A549 (cell line): ENCODE data around the gene TJP1. TPM values are rescaled to one million over a fixed set of nuclear protein-coding genes. Genes with fewer than 3 reads are reported as not detected.

Experiments
- ATAC-seq, 2 experiments: fragments of 200-7000 bp in 1 of 2; fragments of >200 bp in 1 of 2; cut with Nextera tagmentation in 1 of 2; cut with Tn5 transposase in 1 of 2; 3 replicates each; pipeline versions ENCODE4 v1.8.0 to v1.9.1; 2018 to 2020; ENCODE audit warnings: mild to moderate bottlenecking in 1 of 2, moderate library complexity in 1 of 2
- CTCF ChIA-PET: fragments of 300-600 bp; sonication (Branson Sonifier 250); formaldehyde crosslinking; extraction: SDS; loops from one replicate; lab custom pipeline; 2021; ENCODE audit warnings: antibody characterized with exemption, inconsistent platforms; lab: Yijun Ruan, JAX
- POLR2A ChIA-PET: fragments of 350-600 bp; formaldehyde crosslinking; extraction: SDS; loops from one replicate; lab custom pipeline; 2021; ENCODE audit warnings: antibody characterized with exemption, inconsistent platforms; lab: Yijun Ruan, JAX
- DNase-seq, 2 experiments: peaks; one replicate each; pipeline versions ENCODE4 v3.0.0 to v3.0.0-alpha.2; 2011 to 2016; ENCODE audit warnings: low read depth in 1 of 2, low spot score in 1 of 2
- FAIRE-seq: peaks from 2 replicates; lab custom pipeline; 2011; peaks lifted over from hg19 to GRCh38; lab: Jason Lieb, UNC
- H3K27ac ChIP-seq, 2 experiments: fragments of >200 bp; sonication (Bioruptor Twin); formaldehyde crosslinking; 3 replicates each; pipeline ENCODE4 v1.5.1; 2016 to 2017
- H3K4me1 ChIP-seq: fragments of >200 bp; sonication (Bioruptor Twin); formaldehyde crosslinking; 3 replicates; pipeline ENCODE4 v1.6.1; 2016
- H3K4me2 ChIP-seq: fragments of >200 bp; sonication (Bioruptor Twin); formaldehyde crosslinking; 3 replicates; pipeline ENCODE4 v1.6.1; 2016
- H3K4me3 ChIP-seq: fragments of >200 bp; sonication (Bioruptor Twin); formaldehyde crosslinking; 3 replicates; pipeline ENCODE4 v1.5.1; 2016
- H3K9me3 ChIP-seq: fragments of >200 bp; sonication (Bioruptor Twin); formaldehyde crosslinking; 3 replicates; pipeline ENCODE4 v1.6.1; 2016
- BHLHE40 ChIP-seq: IDR thresholded peaks from 2 replicates; pipeline ENCODE4 v1.6.1; 2012; ENCODE audit warnings: low read depth, low read length, inconsistent platforms
- CEBPB ChIP-seq, 2 experiments: fragments of >200 bp in 1 of 2; sonication (Bioruptor Twin) in 1 of 2; formaldehyde crosslinking in 1 of 2; IDR thresholded peaks; 2 replicates each; pipeline ENCODE4 v1.6.1; 2012 to 2016
- CHD2 ChIP-seq: fragments of 150-350 bp; IDR thresholded peaks from 2 replicates; pipeline ENCODE4 v1.6.1; 2014; ENCODE audit warnings: low read length; ENCODE audit not compliant: partially characterized antibody
- EP300 ChIP-seq, 2 experiments: fragments of >200 bp; sonication (Bioruptor Twin); formaldehyde crosslinking; IDR thresholded peaks; 2 replicates in 1 of 2; 3 replicates in 1 of 2; pipeline ENCODE4 v1.6.1; 2016 to 2017
- FOXS1 ChIP-seq: fragments of 250-450 bp; sonication (Bioruptor Pico); IDR thresholded peaks from 2 replicates; pipeline ENCODE4 v1.5.0; 2020; ENCODE audit warnings: mild to moderate bottlenecking, moderate library complexity
- HEYL ChIP-seq: fragments of 250-450 bp; sonication (Bioruptor Pico); IDR thresholded peaks from 2 replicates; pipeline ENCODE4 v1.8.0; 2021; ENCODE audit warnings: mild to moderate bottlenecking, moderate library complexity
- HOXB13 ChIP-seq: fragments of 250-450 bp; sonication (Bioruptor Pico); IDR thresholded peaks from 2 replicates; pipeline ENCODE4 v1.5.0; 2020; ENCODE audit warnings: low read depth, mild to moderate bottlenecking, moderate library complexity
- JUNB ChIP-seq: fragments of >200 bp; sonication (Bioruptor Twin); formaldehyde crosslinking; IDR thresholded peaks from 2 replicates; pipeline ENCODE4 v1.6.1; 2016
- KDM5A ChIP-seq: fragments of 200-600 bp; sonication (generic); IDR thresholded peaks from 2 replicates; pipeline ENCODE4 v1.6.1; 2016; ENCODE audit warnings: antibody characterized with exemption, mild to moderate bottlenecking
- MYC ChIP-seq: IDR thresholded peaks from 2 replicates; pipeline ENCODE4 v1.6.1; 2012; ENCODE audit warnings: mild to moderate bottlenecking, inconsistent platforms, low read length, improper control_type of control experiment, borderline replicate concordance
- NFE2L2 ChIP-seq: fragments of 150-350 bp; conservative IDR thresholded peaks from 2 replicates; pipeline ENCODE4 v1.6.1; 2014; ENCODE audit warnings: low read length
- NPAS2 ChIP-seq: fragments of 250-450 bp; sonication (Bioruptor Pico); IDR thresholded peaks from 2 replicates; pipeline ENCODE4 v1.8.0; 2022; ENCODE audit warnings: mild to moderate bottlenecking, moderate library complexity, borderline replicate concordance
- NR3C1 ChIP-seq: fragments of >200 bp; sonication (Bioruptor Twin); formaldehyde crosslinking; IDR thresholded peaks from 3 replicates; pipeline ENCODE4 v1.6.1; 2017
- POLR2AphosphoS2 ChIP-seq: conservative IDR thresholded peaks from 2 replicates; pipeline ENCODE4 v1.6.1; 2012; ENCODE audit warnings: low read length, improper control_type of control experiment, inconsistent platforms
- RARB ChIP-seq: fragments of 250-450 bp; sonication (Bioruptor Pico); IDR thresholded peaks from 2 replicates; pipeline ENCODE4 v1.8.0; 2021; ENCODE audit warnings: mild to moderate bottlenecking, moderate library complexity
- RCOR1 ChIP-seq: fragments of 150-350 bp; IDR thresholded peaks from 2 replicates; pipeline ENCODE4 v1.6.1; 2014; ENCODE audit warnings: antibody characterized with exemption, low read length, low read depth
- RNF2 ChIP-seq: fragments of 200-600 bp; sonication (generic); IDR thresholded peaks from 2 replicates; pipeline ENCODE4 v1.6.1; 2016; ENCODE audit warnings: low read depth, mild to moderate bottlenecking, antibody characterized with exemption, moderate library complexity, borderline replicate concordance
- TFCP2L1 ChIP-seq: fragments of 250-450 bp; sonication (Bioruptor Pico); IDR thresholded peaks from 2 replicates; pipeline ENCODE4 v1.5.0; 2021; ENCODE audit warnings: mild to moderate bottlenecking
- USF2 ChIP-seq: fragments of 450-650 bp; IDR thresholded peaks from 2 replicates; pipeline ENCODE4 v1.6.1; 2014; ENCODE audit warnings: antibody characterized with exemption
- ZC3H11A ChIP-seq: fragments of 450-650 bp; IDR thresholded peaks from 2 replicates; pipeline ENCODE4 v1.6.1; 2014; ENCODE audit warnings: antibody characterized with exemption, mild to moderate bottlenecking
- ZNF302 ChIP-seq: fragments of 250-450 bp; sonication (Bioruptor Pico); IDR thresholded peaks from 2 replicates; pipeline ENCODE4 v1.9.0; 2021; ENCODE audit warnings: inconsistent platforms, mild to moderate bottlenecking, moderate library complexity
- WGBS: methylation state at CpG from one replicate; pipeline ENCODE4 v1.1.6; 2017; ENCODE audit errors: missing lambda C conversion rate; 5-methylcytosine and 5-hydroxymethylcytosine counted together
- polyA plus RNA-seq, 4 experiments: library from polyadenylated mRNA; depleted of rRNA in 3 of 4; stranded (reverse); fragments of >200 nt; fragmentation: RNase III in 1 of 4; extraction: RNeasy Plus Mini Kit Qiagen cat#74134 plus additional on column Dnase treatment in 1 of 4; gene quantifications; 2 replicates in 3 of 4; 3 replicates in 1 of 4; pipeline ENCODE4 v1.2.3, GENCODE V29; 2011 to 2017
- TF ChIP-seq, protein P1 (sequence below): fragments of 250-450 bp; sonication (Bioruptor Pico); IDR thresholded peaks from 2 replicates; pipeline ENCODE4 v1.5.0; 2020; ENCODE audit warnings: low read depth, mild to moderate bottlenecking, moderate library complexity
- TF ChIP-seq, protein P2 (sequence below): fragments of 200-600 bp; sonication (generic); IDR thresholded peaks from 2 replicates; pipeline ENCODE4 v1.6.1; 2016; ENCODE audit warnings: antibody characterized with exemption, mild to moderate bottlenecking, moderate library complexity
- TF ChIP-seq, protein P3 (sequence below): IDR thresholded peaks from 2 replicates; pipeline ENCODE4 v1.6.1; 2012

TJP1 gene
- polyA plus RNA-seq, 2 of the 4 experiments (the other 2 are of a cell fraction), result 55.0 to 179 TPM

DNA sequence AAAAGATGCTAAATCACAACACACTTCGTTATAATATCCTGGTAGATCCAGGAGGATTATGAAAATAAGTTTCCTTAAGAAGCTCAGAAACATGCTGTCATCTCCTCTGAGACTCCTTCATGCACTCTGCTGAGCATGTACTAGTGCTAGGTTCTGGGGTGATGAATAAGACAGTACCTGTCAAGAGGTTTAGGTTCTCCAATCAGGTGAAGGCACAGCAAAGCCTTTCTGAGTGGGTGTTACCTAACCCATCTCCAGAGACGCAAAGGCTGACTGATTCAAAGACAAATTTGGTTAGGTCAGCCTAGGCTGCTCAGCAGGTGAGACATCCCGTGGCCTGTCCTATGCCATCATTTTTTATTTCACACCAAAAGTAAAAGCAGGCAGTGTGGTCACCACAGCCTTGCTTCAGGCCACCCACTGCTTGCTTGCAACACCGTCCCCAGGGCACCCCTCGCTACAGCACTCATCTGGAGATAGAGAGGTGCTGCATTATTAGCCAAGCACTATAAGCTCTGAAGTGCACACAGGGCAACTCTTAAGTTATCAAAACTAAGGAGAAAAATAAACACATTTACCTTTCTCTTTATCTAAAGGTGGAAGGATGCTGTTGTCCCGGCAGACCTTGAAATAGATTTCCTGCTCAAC lies 117.2 kb downstream of the TJP1 start (continued):
- TF ChIP-seq ZC3H11A, result no peak
- no peak for TF ChIP-seq CEBPB (IDR thresholded peaks at IDR 0.05)
- TF ChIP-seq, protein P1, sequence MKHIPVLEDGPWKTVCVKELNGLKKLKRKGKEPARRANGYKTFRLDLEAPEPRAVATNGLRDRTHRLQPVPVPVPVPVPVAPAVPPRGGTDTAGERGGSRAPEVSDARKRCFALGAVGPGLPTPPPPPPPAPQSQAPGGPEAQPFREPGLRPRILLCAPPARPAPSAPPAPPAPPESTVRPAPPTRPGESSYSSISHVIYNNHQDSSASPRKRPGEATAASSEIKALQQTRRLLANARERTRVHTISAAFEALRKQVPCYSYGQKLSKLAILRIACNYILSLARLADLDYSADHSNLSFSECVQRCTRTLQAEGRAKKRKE, result no peak
- no peak for TF ChIP-seq EP300 (IDR thresholded peaks at IDR 0.05)
- no peak for TF ChIP-seq KDM5A

- DNase-seq (no peak), ATAC-seq (no peak)
- peak overlapping the region in 1 of 2 experiments; percentile 43; a peak in 2 of 6 replicates for H3K27ac ChIP-seq
- H3K9me3 ChIP-seq, result no peaks in the 10 kb centered on the region
- 93% methylated on average over 5 of the region's 5 CpGs for WGBS
- CTCF ChIA-PET, result no interaction called here
- no peak for TF ChIP-seq ZC3H11A
- TF ChIP-seq HOXB13 (CRISPR knock-in tag), result no peak
- no peak for TF ChIP-seq POLR2AphosphoS2
- TF ChIP-seq, protein P2, sequence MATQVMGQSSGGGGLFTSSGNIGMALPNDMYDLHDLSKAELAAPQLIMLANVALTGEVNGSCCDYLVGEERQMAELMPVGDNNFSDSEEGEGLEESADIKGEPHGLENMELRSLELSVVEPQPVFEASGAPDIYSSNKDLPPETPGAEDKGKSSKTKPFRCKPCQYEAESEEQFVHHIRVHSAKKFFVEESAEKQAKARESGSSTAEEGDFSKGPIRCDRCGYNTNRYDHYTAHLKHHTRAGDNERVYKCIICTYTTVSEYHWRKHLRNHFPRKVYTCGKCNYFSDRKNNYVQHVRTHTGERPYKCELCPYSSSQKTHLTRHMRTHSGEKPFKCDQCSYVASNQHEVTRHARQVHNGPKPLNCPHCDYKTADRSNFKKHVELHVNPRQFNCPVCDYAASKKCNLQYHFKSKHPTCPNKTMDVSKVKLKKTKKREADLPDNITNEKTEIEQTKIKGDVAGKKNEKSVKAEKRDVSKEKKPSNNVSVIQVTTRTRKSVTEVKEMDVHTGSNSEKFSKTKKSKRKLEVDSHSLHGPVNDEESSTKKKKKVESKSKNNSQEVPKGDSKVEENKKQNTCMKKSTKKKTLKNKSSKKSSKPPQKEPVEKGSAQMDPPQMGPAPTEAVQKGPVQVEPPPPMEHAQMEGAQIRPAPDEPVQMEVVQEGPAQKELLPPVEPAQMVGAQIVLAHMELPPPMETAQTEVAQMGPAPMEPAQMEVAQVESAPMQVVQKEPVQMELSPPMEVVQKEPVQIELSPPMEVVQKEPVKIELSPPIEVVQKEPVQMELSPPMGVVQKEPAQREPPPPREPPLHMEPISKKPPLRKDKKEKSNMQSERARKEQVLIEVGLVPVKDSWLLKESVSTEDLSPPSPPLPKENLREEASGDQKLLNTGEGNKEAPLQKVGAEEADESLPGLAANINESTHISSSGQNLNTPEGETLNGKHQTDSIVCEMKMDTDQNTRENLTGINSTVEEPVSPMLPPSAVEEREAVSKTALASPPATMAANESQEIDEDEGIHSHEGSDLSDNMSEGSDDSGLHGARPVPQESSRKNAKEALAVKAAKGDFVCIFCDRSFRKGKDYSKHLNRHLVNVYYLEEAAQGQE, result no peak
- TF ChIP-seq, all 56 proteins: peak for 0
- H3K4me3 ChIP-seq, result no peak overlapping the region
- FAIRE-seq, result no peak
- POLR2A ChIA-PET, result no interaction called here
- no peak overlapping the region for H3K4me2 ChIP-seq
- peaks cover 53% of the 10 kb centered on the region for H3K4me1 ChIP-seq
These were observed 121.1 kb downstream of the TJP1 start for GRCh38 chr15:29701151-29701550.

DNA sequence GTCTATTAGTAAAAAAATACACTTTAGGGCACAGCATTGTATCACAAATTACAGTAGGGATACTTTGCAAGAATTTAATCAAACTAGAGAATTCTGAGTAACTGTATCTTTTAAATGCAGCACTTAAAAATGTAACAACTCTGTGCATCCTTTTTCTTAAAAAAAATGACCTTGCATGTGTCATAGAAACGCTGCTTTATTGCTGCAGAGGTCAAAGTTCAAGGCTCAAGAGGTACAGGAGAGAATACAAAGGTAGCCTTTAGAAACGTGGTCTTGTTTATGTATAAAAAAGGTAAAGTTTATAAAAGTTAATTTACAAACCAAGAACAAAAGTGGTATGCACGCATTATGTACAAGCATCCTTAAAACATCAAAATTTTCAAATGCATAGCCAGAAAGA lies 122.0 kb downstream of the TJP1 start:
- DNase-seq (no peak), FAIRE-seq (peak; percentile 93), ATAC-seq (no peak)
- no peak overlapping the region; the same call in 2 of the 3 replicates for H3K4me2 ChIP-seq
- peaks cover 59% of the 10 kb centered on the region for H3K4me1 ChIP-seq
- ChIA-PET POLR2A (no interaction called here), CTCF (no interaction called here)
- 30% methylated on average over 3 of the region's 3 CpGs for WGBS
- no peaks in the 10 kb centered on the region for H3K9me3 ChIP-seq
- no peak overlapping the region for H3K4me3 ChIP-seq
- no peak overlapping the region; a peak in 2 of 6 replicates for H3K27ac ChIP-seq
- TF ChIP-seq CHD2, result no peak
- TF ChIP-seq NFE2L2, result no peak
- TF ChIP-seq JUNB, result no peak
- no peak for TF ChIP-seq ZNF302 (CRISPR knock-in tag)
- TF ChIP-seq USF2, result no peak
- TF ChIP-seq HEYL (CRISPR knock-in tag), result no peak
- TF ChIP-seq, protein P3, sequence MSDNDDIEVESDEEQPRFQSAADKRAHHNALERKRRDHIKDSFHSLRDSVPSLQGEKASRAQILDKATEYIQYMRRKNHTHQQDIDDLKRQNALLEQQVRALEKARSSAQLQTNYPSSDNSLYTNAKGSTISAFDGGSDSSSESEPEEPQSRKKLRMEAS, result no peak
- no peak for TF ChIP-seq NPAS2 (CRISPR knock-in tag)
- no peak for TF ChIP-seq FOXS1 (CRISPR knock-in tag)
- no peak for TF ChIP-seq NR3C1
- no peak for TF ChIP-seq RNF2
- no peak for TF ChIP-seq RARB
- TF ChIP-seq MYC, result no peak
- TF ChIP-seq TFCP2L1, result no peak
- TF ChIP-seq, protein P2, result no peak
- no peak for TF ChIP-seq RCOR1
- TF ChIP-seq BHLHE40, result no peak
